Amygdala (tissue), 56 donors: ENCODE data around the gene SF3B2.

ENCODE experiments used
- DNase-seq, 56 donors: peaks; one replicate each; lab custom pipeline; 2025; lab: John Stamatoyannopoulos, UW

Gene SF3B2

DNA sequence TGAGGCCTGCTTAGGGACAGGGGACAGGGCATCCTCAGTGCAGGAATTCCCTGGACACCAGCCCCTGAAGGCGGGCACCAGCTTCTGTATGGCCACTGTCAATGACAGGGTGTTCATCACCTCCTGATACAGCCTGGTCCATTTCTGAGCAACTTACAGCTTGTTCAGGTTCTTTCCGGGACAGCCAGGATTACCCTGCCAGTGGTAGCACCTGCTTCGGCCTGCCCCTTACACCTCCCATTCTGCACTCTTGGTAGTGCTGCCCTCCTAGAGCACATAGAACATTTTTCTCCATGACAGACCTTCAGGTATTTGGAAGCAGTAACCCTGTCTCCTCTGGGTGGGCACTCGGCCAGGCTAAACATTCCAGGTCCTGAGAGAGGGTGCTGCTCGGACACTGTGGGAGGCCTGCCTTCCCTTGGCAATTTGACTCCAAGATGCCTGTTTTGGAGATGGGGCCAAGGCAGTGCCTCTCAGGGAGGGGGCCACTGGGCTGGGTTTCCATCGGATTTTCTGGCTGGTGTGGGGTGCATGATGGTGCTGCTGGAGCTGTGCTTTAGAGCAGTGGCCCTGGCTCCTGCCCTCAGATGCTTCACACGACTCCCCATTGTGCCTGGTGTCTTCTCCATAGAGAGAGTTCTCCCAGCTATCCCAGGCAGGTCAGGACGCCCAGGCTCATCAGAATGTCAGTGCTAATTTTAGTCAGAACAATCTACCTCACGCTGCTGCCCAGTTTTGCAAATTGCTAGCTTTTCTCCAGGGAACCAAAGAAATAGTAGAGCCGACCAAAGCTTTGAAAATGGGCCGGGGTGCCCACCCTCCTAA is 4.4 kb upstream of the SF3B2 start:
- no peak for DNase-seq

DNA sequence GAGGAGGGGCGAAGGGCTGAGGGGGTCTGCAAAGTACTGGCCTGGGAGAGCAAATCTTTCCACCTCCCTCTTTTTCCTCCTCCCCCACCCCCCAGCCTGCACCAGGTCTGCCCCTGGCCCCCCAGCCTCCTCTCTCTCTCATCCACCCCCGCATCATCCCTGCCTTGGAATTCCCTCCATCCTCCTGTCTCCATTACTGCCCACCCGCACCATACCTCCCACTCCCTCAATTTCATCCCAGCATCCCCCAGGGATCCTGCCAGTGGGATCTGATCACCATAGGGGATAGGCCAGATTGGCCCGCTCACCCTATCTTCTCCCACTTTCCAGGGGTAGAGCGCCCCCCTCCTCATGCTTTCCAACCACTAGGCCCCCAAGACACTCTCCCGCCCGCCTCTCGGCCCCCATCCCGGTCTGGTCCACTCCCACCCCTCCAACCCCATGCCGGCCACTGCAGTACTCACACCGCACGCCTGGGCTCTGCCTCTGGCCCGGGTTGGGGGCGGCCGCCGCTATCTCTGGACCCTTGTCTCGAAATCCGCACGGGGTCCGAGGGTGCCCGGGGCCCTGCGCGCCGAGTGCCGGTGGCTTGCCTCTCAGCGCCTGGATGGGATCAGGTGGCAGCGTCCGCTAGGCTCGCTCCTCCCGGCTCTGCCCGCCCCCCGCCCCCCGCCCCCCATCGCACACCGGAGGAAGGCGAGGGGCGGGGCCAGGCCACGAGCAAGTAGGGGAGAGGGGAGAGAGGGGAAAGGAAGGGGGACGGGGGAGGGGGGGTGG is 3.4 kb upstream of the SF3B2 start, which contains the start of gene GAL3ST3:
GAL3ST3 (minus strand) TSS at position 615 of the 777 bp plus-strand sequence. CDS start 3,746 bp downstream, outside the sequence.
- peak in 8 of 56 donors; percentile 7 to 31 (median 16) for DNase-seq

DNA sequence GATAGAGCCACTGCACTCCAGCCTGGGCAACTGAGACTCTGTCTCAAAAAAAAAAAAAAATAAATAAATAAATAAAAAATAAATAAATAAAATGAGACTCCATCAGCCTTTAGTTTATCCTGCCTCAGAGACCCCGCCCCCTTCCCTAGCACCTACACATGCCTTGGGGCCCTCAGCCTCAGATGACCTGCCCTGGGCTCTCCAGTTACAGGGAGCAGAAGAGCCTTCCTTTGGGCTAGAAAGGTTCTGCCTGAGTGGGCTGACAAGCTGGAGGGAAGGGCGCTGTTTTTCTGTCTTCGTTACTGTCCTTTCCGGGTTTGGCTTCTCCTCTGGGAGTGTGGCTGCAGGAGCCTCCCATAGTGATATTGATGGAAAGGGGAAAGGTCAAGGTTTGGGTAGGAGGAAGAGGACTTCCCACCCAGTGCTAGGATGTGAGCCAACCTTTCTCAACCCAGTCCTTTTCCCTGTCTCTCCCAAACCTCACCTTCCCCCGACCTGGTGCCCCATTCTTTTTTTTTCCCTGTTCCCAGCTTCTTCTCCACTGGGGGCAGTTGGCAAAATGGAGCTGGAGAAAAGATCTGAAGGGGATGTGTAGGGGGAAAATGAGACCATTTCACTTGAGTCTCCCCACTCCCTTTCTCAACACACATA is 1.5 kb upstream of the SF3B2 start:
- DNase-seq, result no peak

DNA sequence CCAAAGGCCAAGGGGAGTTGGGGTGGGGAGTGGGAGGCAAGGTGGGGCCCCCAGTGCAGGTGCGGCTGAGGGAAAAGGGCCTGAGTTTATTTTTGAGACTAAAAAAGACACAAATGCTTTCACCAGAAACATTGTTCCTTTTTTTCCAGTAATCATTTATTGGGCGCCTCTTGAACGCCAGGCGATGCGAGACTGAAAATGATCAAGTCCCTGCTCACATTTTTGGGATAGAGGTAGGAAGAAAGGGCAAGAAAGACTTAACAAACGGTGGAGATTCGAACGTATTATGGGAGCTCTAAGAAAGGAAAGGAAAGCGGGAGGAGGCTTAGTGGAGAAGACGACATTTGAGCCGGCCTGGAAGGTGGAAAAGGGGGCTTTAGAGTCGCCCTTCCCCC is 796 bp upstream of the SF3B2 start:
- DNase-seq, result peak in 1 of 56 donors; percentile 31

DNA sequence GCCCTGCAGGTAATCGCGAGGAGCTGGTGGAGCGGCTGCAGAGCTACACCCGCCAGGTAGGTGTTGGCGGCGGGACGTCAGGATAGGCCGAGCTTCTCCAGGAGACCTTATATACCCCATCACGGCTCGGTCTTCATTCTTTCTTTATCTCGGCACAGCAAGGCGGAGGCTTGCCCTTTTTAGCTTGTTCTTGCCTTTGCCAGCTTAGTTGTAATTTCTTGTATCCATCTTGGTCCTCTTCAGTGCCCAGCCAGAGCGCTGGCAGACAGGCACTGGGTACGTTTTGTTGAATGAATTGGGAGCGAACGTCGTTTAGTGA is 459 bp downstream of the SF3B2 start:
- DNase-seq, result no peak

DNA sequence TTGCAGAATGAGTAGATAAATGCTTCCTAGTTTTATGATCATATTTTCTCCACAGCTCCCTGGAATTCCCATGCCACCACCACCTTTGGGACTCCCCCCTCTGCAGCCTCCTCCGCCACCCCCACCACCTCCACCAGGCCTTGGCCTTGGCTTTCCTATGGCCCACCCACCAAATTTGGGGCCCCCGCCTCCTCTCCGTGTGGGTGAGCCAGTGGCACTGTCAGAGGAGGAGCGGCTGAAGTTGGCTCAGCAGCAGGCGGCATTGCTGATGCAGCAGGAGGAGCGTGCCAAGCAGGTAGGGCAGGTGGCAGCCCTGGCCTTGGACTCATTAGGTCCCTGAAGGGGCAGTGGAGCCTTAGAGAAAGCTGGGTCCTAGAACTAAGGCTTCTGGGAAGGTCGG is 2.9 kb downstream of the SF3B2 start:
- DNase-seq, result no peak

DNA sequence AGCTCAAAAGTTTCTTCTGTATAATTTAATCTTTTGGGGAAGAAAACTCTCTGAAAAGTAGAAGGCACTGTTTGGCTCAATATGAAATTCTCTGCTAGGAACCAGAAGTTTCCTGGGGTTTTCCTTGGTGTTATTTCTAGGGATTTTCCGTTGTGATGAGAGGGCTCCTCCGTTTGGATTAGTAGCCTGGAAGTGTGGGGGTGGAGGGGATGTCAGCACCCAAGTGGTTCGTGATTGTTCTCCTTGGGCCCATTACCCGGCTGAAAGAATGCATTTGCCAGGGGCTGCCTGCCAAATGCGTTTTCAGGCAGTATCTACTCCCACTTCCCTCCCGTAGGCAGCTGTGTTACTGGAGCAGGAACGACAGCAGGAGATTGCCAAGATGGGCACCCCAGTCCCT is 4.3 kb downstream of the SF3B2 start:
- DNase-seq, result no peak

DNA sequence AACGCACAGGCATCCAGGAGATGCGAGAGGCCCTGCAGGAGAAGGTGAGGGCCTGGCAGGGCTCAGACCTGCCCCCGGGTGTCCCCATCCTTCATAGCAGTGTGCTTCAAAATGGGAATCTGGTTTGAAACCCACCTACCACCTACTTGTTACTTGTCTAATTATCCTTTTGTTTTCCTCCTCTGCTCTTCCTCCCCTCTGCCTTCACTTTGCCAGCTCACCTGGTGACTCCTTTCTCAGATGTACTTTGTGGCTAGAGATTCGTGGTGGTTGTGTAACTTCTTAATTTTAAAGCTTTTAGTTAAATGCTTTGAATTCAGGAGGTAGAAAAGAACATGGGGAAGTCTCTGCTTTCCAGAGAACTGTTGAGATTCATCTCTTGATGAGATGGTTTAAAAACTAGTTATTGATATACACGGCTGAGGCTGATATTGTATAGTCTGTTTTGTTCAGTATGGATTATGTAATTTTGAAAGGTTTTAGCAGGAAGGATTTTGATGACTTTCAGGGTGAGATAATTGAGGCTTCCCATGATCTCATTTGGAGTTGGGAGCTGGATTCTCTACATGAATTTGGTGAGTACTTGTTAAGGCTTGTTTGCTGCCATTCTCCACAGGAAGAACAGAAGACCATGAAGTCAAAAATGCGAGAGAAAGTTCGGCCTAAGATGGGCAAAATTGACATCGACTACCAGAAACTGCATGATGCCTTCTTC is 8.0 kb downstream of the SF3B2 start:
- no peak for DNase-seq

DNA sequence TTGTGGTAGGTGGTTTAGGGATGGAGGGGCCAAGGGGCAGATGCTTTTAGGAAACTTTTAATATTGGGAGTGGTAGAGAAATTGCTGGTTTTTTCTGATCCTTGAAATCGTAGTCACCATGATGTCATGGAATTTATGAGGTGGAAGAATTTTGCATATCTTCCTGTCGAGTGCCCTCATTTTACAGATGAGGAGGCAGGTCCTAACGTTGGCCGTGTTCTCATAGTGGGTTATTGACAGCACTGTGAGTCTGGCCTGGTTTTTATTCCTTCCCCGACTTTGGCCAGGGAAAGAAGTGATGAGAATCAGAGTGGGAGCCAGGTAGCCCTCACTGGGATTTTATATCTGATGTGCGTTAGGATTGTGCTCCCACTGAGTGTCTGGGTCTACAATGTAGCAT is 9.1 kb downstream of the SF3B2 start:
- DNase-seq, result no peak

DNA sequence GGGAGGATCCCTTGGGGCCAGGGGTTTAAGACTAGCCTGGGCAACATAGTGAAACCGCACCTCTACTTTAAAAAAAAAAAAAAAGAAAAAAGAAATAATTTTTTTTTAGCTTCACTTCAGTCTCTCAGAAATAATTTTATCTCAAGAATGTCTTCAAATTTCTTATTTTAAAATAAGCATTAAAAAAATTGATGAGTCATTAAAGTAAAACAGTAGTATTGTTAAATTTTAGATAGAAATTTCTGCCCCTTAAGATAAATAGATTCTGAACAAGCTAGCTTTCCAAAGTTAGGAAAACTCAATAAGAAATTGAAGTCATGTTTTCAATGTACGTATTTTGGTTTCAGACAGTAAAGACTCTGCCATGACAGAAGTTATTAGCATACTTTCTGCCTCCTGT is 10.2 kb downstream of the SF3B2 start:
- no peak for DNase-seq

DNA sequence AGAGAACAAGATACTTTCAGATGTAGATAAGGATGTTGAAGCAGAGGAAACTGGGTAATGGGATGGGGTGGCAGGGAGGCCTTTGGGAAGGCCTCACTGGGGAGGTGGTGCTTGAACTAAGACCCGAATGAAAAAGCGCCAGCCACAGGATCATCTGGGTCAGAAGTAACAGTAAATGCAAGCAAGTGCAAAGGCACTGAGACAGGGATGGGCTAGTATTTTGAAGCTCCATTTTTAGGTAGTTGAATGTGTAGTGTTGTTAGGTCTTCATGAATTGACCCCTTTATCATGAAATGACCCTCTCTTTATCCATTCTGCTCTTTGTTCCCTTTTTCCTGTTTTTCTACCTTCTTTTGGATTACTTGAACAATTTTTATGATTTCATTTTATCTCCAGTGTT is 11.7 kb downstream of the SF3B2 start:
- DNase-seq, result no peak

DNA sequence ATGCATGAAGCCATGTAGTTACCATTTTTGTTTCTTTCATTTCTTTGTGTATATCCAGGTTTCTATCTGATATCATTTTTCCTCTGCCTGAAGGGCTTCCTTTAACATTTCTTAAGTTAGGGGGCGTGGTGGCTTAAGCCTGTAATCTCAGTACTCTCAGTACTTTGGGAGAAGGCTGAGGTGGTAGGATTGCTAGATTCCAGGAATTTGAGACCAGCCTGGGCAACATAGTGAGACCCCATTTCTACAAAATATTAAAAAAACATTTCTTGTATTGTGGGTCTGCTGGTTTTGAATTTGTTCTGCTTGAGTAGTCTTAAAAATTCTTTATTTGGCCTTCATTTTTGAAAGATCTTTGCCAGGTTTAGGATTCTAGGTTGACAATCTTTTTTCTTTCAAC is 12.4 kb downstream of the SF3B2 start:
- no peak for DNase-seq

DNA sequence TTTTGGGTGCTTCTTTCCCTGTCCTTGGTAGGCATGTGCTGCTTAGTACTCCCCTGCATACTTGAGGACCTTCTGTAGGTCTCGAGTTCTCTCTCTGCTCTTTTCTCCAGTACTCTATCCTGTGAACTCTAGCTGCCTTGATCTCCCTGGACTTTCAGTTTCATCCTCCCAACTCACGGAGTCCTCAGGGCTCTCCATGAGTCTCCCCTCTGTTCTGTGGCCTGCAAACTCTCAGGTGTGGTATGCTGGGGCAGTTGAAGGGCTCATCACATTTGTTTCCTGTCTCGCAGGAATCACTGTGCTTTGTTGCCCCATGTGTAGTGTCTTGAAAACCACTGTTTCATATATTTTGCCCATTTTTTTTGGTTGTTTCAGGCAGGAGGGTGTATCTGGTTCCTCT is 14.6 kb downstream of the SF3B2 start:
- no peak for DNase-seq

DNA sequence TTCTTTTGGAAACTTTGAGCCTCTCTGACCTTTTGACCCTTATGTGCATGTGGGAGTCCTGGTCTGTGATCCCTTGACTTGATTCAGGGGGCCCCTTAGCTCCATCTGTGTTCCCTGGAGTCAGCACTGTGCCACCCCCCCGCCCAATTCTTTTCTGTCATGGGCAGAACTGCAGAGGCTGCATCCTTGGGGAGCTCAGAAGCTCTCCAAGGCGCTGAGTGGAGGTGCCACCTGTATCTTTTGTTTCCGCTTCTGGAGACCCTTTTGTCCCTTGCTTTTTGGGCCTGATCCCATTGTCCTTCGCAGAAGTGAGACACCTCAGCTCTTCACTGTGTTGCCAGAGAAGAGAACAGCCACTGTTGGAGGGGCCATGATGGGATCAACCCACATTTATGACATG is 15.5 kb downstream of the SF3B2 start:
- DNase-seq, result no peak

DNA sequence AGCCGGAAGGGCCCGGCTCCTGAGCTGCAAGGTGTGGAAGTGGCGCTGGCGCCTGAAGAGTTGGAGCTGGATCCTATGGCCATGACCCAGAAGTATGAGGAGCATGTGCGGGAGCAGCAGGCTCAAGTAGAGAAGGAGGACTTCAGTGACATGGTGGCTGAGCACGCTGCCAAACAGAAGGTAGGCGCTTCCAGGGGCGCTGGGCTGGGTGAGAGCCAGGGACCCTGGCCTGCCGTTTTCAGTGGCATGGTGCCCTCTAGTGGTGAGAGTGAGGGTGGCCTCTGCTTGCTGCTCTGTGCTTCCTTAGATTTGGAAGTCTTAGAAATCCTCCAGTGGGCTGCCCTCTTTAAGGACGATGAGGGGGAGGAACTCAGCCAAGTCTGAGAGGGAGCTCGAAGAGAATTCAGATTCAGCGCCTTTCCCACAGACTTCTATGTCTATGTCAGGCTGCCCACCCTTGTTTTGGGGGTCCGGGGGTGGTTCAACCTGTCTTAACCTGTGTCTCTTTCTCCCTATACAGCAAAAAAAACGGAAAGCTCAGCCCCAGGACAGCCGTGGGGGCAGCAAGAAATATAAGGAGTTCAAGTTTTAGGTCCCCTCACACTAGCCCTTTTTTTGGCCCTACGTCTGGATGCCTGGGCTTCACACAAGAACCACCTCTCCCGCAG is 16.1 kb downstream of the SF3B2 start:
- peak in 42 of 56 donors; percentile 9 to 76 (median 38) for DNase-seq

DNA sequence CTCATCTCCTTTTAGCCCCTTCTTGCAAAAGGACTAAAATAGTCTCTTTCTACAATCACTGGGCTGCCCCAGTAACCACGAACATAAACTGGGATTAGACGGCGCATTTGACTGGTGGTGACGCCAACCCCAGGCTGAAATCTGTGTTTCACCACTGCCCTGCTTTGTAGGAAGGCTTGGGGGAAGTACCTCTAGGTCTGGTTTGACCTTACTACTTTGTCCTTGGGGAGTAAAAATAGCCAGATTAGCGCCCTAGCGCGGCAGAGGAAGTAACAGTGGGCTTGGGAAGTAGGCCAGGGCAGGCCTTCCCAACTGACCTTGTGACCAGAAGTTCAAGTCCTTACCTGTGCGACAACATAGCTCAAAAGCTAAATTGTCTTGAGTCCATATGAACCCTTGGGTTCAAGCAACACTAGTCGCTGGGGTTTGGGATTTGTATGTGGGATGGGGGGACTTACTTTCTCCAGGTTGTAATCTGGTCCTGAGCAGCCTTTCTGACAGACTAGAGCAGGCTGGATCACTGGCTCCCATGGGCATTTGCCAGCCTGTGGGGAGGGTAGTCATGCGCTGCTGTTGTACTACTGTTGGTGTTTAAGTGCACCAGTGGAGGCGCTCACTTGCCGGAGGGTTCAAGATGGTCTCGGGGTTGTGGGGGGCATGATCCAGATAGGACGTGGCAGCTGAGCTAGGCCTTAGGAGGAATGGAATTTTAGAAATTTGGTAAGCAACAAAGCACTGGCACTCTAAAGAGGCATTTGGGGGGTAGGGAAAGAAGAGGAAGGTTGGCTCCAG is 17.0 kb downstream of the SF3B2 start:
- peak in 24 of 56 donors; percentile 14 to 58 (median 47) for DNase-seq

DNA sequence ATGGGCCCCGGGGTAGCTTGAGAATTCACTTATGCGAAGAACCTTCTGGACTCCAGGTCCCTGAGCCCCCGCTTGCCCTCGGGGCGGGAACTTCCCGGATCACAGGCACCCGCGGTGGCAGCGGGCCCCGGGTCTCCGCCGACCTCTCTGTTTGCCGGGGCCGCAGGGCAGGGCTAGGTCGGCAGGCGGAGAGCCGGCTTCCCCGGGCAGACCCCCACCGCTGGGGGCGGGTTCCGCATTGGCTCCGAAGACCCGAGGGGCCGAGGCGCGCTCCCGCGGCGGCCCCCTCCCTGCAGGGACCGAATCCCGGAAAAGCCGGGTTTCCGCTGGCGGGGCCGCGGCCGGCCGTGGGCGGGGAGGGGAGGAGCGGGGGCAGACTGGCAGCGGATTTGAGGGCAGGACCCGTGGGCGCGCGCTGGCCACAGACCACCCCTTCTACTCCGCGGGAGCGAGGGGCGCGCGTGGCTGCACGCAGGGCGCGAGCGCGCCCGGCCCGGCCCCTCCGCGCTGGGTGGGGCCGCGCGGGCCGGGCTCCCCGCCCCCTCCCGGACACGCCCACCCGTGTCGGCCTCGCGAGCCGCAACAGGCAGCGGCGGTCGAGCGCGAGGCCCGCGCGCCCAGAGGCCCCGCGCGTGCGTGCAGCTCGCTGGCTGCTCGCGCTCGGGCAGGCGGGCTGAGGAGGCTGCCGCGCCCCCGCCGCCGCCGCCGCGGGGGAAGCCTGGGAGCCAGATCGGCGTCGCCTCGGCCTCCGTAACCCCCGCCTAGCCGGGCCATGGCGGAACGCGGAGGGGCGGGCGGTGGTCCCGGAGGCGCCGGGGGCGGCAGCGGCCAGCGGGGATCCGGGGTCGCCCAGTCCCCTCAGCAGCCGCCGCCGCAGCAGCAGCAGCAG is 17.8 kb downstream of the SF3B2 start, which contains the start of gene PACS1:
PACS1 (plus strand) TSS at position 558 of the 889 bp plus-strand sequence; CDS start at position 773, 215 bp downstream.
- peak in 46 of 56 donors; percentile 23 to 85 (median 60) for DNase-seq
